NCI-H526 treated with DMSO at 0.1 percent for 48 hours (cell line): ENCODE results near the gene PCMTD2.

ENCODE experiments used
- DNase-seq: peaks from one replicate; lab custom pipeline; 2025; lab: John Stamatoyannopoulos, UW

The PCMTD2 gene

GRCh38 chr20:64256282-64256935 lies 861 bp downstream of the PCMTD2 start:
- no peak for DNase-seq

- DNase-seq = no peak
These were observed 1.7 kb downstream of the PCMTD2 start for GRCh38 chr20:64257107-64257757.

- no peak for DNase-seq
These were observed 2.7 kb downstream of the PCMTD2 start for GRCh38 chr20:64258071-64258823.

GRCh38 chr20:64260239-64260638 lies 4.7 kb downstream of the PCMTD2 start:
- DNase-seq = no peak

GRCh38 chr20:64261138-64261537 lies 5.6 kb downstream of the PCMTD2 start:
- DNase-seq = no peak

GRCh38 chr20:64264091-64264490 lies 8.5 kb downstream of the PCMTD2 start:
- no peak for DNase-seq

GRCh38 chr20:64265201-64265600 lies 9.7 kb downstream of the PCMTD2 start:
- DNase-seq = no peak

- DNase-seq = no peak
These were observed 11.4 kb downstream of the PCMTD2 start for GRCh38 chr20:64266988-64267387.

- no peak for DNase-seq
These were observed 12.6 kb downstream of the PCMTD2 start for GRCh38 chr20:64268174-64268573.

GRCh38 chr20:64269604-64270411 lies 14.3 kb downstream of the PCMTD2 start:
- no peak for DNase-seq

GRCh38 chr20:64271636-64272035 lies 16.1 kb downstream of the PCMTD2 start:
- no peak for DNase-seq

- DNase-seq = no peak
These were observed 17.6 kb downstream of the PCMTD2 start for GRCh38 chr20:64273109-64273508.

- no peak for DNase-seq
These were observed 21.3 kb downstream of the PCMTD2 start for GRCh38 chr20:64276817-64277216.

- no peak for DNase-seq
These were observed 22.2 kb downstream of the PCMTD2 start for GRCh38 chr20:64277571-64278316.

GRCh38 chr20:64278317-64278681 lies 22.8 kb downstream of the PCMTD2 start:
- DNase-seq = no peak

- DNase-seq = no peak
These were observed 24.4 kb downstream of the PCMTD2 start for GRCh38 chr20:64279826-64280459.

GRCh38 chr20:64280460-64280843 lies 24.9 kb downstream of the PCMTD2 start:
- no peak for DNase-seq

GRCh38 chr20:64283646-64284045 lies 28.1 kb downstream of the PCMTD2 start:
- no peak for DNase-seq

GRCh38 chr20:64285579-64286446 lies 30.3 kb downstream of the PCMTD2 start:
- peak; percentile 54 for DNase-seq
